ENCODE results near the gene JAML.
A peak's percentile ranks its signal among the peaks of the same experiment; 100 is the strongest.
"Not testable (repeated sequence)": the region's sequence is repeated elsewhere in the genome, so short reads cannot be mapped to it uniquely, and the experiment has no call there.

The JAML gene

DNA sequence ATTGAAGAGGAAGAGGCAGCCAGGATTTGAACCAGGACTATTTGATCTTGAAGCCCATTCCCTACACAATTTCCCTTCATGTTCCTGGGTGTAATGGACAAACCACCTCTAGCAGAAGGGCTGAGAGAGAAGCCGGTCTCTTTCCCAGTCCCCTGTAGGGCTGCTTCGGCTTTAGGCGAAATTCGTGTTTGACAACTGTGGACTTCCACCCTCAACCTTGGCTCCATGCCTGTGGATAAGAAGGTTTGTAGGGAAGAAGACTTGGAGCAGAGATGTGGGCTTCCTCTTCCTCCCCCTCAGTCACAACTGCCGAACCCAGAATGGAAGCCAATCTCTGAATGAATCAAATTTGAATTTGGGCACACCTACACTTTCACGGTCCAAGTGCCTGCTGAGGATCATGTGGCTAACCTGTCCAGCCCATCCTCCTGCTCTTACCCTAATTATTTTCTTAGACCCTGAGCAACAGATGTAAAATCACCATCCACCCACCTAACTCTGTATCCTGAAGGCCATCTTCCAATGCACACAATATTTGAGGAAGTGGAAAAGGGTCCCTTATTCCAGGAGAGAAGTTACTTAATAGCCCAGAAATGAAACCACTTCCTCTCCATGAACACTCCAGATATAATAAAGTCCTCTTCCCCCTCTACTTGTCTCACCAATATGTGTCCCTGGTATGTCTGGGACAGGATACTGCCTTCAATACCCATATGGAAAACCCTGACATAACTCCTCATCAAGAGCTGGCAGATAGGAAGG is 38.3 kb downstream of the JAML start:
- Histone ChIP-seq H3K36me3 (ENCODE audit: control insufficient read depth in 5 of 5, insufficient read depth in 5 of 5, low read length in 5 of 5) (no peaks in the 10 kb centered on the region), H3K4me1 (ENCODE audit: control insufficient read depth in 5 of 5, insufficient read depth in 5 of 5, low read length in 5 of 5) (peaks cover 0 to 10% (median 3%) of the 10 kb centered on the region in 5 donors), H3K9me3 (ENCODE audit: control insufficient read depth in 5 of 5, low read length in 5 of 5) (no peaks in the 10 kb centered on the region), H3K27me3 (ENCODE audit: control insufficient read depth in 5 of 5, insufficient read depth in 4 of 5, low read length in 5 of 5) (peaks cover 0 to 7% (median 0%) of the 10 kb centered on the region in 5 donors), H3K9ac (ENCODE audit: low read length in 5 of 5) (no peak overlapping the region), H3K4me3 (ENCODE audit: low read depth in 1 of 5, low read length in 5 of 5) (no peak overlapping the region), H3K27ac (ENCODE audit: low read depth, low read length) (no peak overlapping the region)

DNA sequence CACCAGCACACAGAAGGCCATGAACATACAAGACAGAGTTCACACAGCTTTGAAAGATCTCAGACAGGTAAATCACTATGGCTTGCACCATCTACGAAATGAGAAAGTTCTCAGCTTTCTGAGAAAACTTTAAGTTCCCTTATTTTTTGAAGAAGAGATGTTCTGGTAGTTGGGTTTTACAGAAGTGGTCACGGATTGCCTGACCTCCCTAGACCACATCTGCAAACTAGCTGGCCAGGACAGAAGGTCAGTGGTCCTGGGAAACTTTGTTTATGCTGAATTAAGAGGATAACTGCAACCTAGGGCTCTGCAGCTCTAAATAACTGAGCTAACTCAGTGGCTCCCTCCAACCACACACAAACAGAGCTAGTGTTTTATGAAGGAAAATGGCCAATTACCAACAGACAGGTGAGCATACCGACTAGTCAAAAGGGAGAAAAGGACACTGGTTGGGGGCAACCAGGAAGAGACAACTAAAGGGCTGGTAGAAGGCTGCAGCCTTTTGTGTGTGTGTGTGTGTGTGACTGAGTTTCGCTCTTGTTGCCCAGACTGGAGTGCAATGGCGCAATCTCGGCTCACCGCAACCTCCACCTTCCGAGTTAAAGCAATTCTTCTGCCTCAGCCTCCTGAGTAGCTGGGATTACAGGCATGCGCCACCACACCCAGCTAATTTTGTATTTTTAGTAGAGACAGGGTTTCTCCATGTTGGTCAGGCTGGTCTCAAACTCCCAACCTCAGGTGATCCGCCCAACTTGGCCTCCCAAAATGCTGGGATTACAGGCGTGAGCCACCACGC is 39.8 kb downstream of the JAML start:
- H3K27ac ChIP-seq (ENCODE audit: low read depth, low read length) = no peak overlapping the region
- H3K27me3 ChIP-seq (ENCODE audit: control insufficient read depth in 5 of 5, insufficient read depth in 4 of 5, low read length in 5 of 5) = peaks cover 0 to 14% (median 0%) of the 10 kb centered on the region in 5 donors
- no peaks in the 10 kb centered on the region for H3K9me3 ChIP-seq (ENCODE audit: control insufficient read depth in 5 of 5, low read length in 5 of 5)
- H3K36me3 ChIP-seq (ENCODE audit: control insufficient read depth in 5 of 5, insufficient read depth in 5 of 5, low read length in 5 of 5) = no peaks in the 10 kb centered on the region
- H3K4me3 ChIP-seq (ENCODE audit: low read depth in 1 of 5, low read length in 5 of 5) = no peak overlapping the region
- H3K4me1 ChIP-seq (ENCODE audit: control insufficient read depth in 5 of 5, insufficient read depth in 5 of 5, low read length in 5 of 5) = peaks cover 0 to 17% (median 10%) of the 10 kb centered on the region in 5 donors
- no peak overlapping the region for H3K9ac ChIP-seq (ENCODE audit: low read length in 5 of 5)

DNA sequence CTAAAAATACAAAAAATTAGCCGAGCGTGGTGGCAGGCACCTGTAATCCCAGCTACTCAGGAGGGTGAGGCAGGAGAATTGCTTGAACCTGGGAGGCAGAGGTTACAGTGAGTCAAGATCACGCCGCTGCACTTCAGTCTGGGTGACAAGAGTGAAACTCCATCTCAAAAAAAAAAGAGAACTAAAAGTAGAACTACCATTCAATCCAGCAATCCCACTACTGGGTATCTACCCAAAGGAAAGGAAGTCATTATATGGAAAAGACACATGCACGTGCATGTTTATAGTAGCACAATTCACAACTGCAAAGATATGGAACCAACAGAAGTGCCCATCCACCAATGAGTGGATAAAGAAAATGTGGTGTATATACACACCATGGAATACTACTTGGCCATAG is 41.1 kb downstream of the JAML start:
- not testable (repeated sequence) for H3K4me3 ChIP-seq (ENCODE audit: low read depth in 1 of 5, low read length in 5 of 5); H3K36me3 ChIP-seq (ENCODE audit: control insufficient read depth in 5 of 5, insufficient read depth in 5 of 5, low read length in 5 of 5); H3K9ac ChIP-seq (ENCODE audit: low read length in 5 of 5); H3K9me3 ChIP-seq (ENCODE audit: control insufficient read depth in 5 of 5, low read length in 5 of 5); H3K27ac ChIP-seq (ENCODE audit: low read depth, low read length)
- Histone ChIP-seq H3K27me3 (ENCODE audit: control insufficient read depth in 5 of 5, insufficient read depth in 4 of 5, low read length in 5 of 5) (peaks cover 0 to 17% (median 5%) of the 10 kb centered on the region in 5 donors), H3K4me1 (ENCODE audit: control insufficient read depth in 5 of 5, insufficient read depth in 5 of 5, low read length in 5 of 5) (peaks cover 0 to 18% (median 12%) of the 10 kb centered on the region in 5 donors)

DNA sequence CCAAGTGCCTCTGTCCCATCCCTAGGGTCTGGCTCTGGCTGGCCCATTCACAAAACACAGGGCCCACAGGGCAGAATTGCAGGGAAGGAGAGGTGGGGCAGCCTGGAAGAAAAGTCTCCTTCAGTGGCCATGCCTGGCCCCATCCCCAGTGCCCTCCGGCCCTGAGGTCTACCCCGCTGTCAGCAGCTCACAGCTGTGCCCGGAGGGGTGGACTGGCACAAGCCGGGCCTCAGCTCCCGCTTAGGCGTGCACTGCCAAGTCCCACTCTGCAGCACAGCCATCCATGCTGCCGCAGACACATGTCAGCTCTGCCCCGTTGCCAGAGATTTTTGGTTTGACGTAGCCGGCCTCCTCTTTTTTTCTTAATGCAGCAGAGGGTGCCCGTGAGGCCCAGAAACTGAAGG is 44.5 kb downstream of the JAML start:
- H3K9ac ChIP-seq (ENCODE audit: low read length in 5 of 5) = peak overlapping the region in 1 of 5 donors; percentile 27
- H3K27me3 ChIP-seq (ENCODE audit: control insufficient read depth in 5 of 5, insufficient read depth in 4 of 5, low read length in 5 of 5) = peaks cover 0 to 23% (median 14%) of the 10 kb centered on the region in 5 donors
- peaks cover 0 to 17% (median 9%) of the 10 kb centered on the region in 5 donors for H3K4me1 ChIP-seq (ENCODE audit: control insufficient read depth in 5 of 5, insufficient read depth in 5 of 5, low read length in 5 of 5)
- H3K27ac ChIP-seq (ENCODE audit: low read depth, low read length) = no peak overlapping the region
- H3K9me3 ChIP-seq (ENCODE audit: control insufficient read depth in 5 of 5, low read length in 5 of 5) = no peaks in the 10 kb centered on the region
- H3K4me3 ChIP-seq (ENCODE audit: low read depth in 1 of 5, low read length in 5 of 5) = peak overlapping the region in 3 of 5 donors; percentile 14 to 28 (median 27)
- H3K36me3 ChIP-seq (ENCODE audit: control insufficient read depth in 5 of 5, insufficient read depth in 5 of 5, low read length in 5 of 5) = no peaks in the 10 kb centered on the region

DNA sequence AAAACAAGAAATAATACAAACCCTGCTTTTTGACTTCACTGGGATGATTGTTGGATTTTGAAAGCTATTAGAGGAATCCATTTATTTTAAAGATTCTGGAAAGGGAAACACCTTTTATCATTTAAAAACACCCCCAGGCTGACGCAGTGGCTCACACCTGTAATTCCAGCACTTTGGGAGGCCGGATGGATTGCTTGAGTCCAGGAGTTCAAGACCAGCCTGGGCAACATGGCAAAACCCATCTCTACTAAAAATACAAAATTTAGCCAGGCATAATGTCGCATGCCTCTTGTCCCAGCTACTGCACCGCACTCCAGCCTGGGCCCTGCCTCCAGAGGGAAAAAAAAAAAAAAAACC is 48.1 kb downstream of the JAML start:
- H3K4me3 ChIP-seq (ENCODE audit: low read depth in 1 of 5, low read length in 5 of 5) = no peak overlapping the region
- peaks cover 0 to 25% (median 14%) of the 10 kb centered on the region in 5 donors for H3K27me3 ChIP-seq (ENCODE audit: control insufficient read depth in 5 of 5, insufficient read depth in 4 of 5, low read length in 5 of 5)
- H3K9me3 ChIP-seq (ENCODE audit: control insufficient read depth in 5 of 5, low read length in 5 of 5) = no peaks in the 10 kb centered on the region
- H3K36me3 ChIP-seq (ENCODE audit: control insufficient read depth in 5 of 5, insufficient read depth in 5 of 5, low read length in 5 of 5) = no peaks in the 10 kb centered on the region
- no peak overlapping the region for H3K9ac ChIP-seq (ENCODE audit: low read length in 5 of 5)
- peaks cover 0 to 15% (median 10%) of the 10 kb centered on the region in 5 donors for H3K4me1 ChIP-seq (ENCODE audit: control insufficient read depth in 5 of 5, insufficient read depth in 5 of 5, low read length in 5 of 5)
- no peak overlapping the region for H3K27ac ChIP-seq (ENCODE audit: low read depth, low read length)

DNA sequence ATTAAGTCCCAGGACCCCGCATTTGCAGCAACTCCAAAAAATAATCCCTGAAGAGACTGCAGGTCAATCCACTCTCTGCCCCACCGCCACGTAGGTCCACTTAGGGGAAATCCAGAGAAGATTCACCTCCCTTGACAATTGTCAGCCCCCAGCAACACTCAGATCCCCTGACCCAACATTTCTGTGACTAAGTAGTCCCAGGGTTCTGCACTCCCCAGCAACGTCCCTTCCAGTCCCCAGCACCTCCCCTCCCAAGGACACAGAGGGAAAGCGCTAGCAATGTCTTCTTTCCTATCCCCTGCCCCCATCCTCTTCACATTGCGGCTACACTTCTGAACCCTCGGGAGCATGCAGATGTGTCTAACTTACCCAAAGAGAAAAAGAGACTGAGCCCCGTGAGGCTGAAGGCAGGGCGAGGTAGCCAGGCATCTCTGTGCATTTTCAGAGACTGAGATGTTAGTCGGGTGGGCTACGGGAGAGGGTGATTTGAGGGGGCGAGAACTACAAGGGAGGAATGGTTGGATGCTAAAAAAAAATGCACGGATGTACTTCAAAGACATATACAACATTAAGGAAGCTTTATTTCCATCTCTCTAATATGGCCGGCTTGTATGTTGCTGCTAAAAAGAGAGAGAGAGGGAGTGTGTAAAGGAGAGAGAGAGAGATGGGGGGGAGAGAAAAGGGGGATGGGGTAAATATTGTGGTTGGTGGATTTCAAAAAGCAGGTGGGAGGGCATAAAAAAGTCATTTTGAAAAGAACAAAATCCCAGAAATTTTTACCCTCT is 48.6 kb downstream of the JAML start, which contains the start of gene SCN2B:
Gene SCN2B (minus strand): TSS at position 647 of the 785 bp plus-strand sequence. CDS start 208 bp downstream, at position 439.
- H3K9me3 ChIP-seq (ENCODE audit: control insufficient read depth in 5 of 5, low read length in 5 of 5) = no peaks in the 10 kb centered on the region
- H3K27me3 ChIP-seq (ENCODE audit: control insufficient read depth in 5 of 5, insufficient read depth in 4 of 5, low read length in 5 of 5) = peaks cover 0 to 23% (median 16%) of the 10 kb centered on the region in 5 donors
- H3K27ac ChIP-seq (ENCODE audit: low read depth, low read length) = no peak within 1 kb of the TSS
- H3K4me1 ChIP-seq (ENCODE audit: control insufficient read depth in 5 of 5, insufficient read depth in 5 of 5, low read length in 5 of 5) = peaks cover 0 to 20% (median 16%) of the 10 kb centered on the region in 5 donors
- peak within 1 kb of the TSS in 3 of 5 donors; percentile 4 to 51 (median 41) for H3K4me3 ChIP-seq (ENCODE audit: low read depth in 1 of 5, low read length in 5 of 5)
- H3K36me3 ChIP-seq (ENCODE audit: control insufficient read depth in 5 of 5, insufficient read depth in 5 of 5, low read length in 5 of 5) = no peaks in the 10 kb centered on the region
- H3K9ac ChIP-seq (ENCODE audit: low read length in 5 of 5) = no peak within 1 kb of the TSS

DNA sequence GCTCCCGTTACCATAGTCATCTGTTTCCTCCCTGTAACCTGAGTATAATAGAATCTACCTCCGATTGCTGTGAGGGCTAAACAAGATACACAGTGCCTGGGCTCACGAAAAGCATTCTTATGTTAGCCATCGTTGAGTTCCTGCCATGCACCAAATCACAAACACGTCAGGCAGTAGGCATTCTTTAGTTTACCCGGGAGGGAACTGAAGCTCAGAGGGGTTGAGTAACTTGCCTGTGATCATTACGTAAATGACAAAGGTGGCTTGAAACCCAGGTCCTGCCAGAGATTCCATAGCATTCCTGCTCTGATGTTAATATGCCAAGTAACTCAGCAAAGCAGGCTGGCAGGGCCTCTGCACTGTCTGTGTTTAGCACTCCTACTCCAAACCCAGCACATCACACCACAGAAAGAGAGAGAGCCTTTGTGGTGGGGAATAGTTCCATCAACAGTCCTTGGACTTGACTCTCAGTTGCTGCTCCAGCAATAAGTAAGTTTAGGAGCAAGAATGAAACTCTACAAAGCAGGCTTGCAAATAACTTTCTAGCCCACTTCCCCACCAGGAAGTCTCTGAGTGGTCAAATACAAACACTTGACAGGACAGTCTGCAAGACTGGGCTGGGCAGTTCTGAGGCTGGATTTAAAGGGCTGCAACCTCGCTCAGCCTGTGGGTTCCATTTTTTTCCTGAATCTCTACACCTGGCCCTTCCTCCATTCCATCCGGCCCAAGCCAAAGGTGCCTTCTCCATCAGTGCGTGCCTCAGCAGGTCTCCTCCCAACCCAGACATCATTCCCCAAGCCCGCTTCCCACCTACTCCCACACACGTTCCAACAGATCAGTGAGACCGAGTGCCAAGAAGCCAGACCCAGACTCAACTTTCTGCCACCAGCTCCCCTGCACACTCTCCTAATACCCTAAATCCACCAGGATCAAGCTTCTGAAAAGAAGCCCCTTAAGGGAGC is 49.5 kb downstream of the JAML start:
- Histone ChIP-seq H3K27ac (ENCODE audit: low read depth, low read length) (no peak overlapping the region), H3K4me3 (ENCODE audit: low read depth in 1 of 5, low read length in 5 of 5) (no peak overlapping the region), H3K4me1 (ENCODE audit: control insufficient read depth in 5 of 5, insufficient read depth in 5 of 5, low read length in 5 of 5) (peaks cover 0 to 17% (median 12%) of the 10 kb centered on the region in 5 donors), H3K27me3 (ENCODE audit: control insufficient read depth in 5 of 5, insufficient read depth in 4 of 5, low read length in 5 of 5) (peaks cover 0 to 21% (median 15%) of the 10 kb centered on the region in 5 donors), H3K9me3 (ENCODE audit: control insufficient read depth in 5 of 5, low read length in 5 of 5) (no peaks in the 10 kb centered on the region), H3K36me3 (ENCODE audit: control insufficient read depth in 5 of 5, insufficient read depth in 5 of 5, low read length in 5 of 5) (no peaks in the 10 kb centered on the region), H3K9ac (ENCODE audit: low read length in 5 of 5) (no peak overlapping the region)

DNA sequence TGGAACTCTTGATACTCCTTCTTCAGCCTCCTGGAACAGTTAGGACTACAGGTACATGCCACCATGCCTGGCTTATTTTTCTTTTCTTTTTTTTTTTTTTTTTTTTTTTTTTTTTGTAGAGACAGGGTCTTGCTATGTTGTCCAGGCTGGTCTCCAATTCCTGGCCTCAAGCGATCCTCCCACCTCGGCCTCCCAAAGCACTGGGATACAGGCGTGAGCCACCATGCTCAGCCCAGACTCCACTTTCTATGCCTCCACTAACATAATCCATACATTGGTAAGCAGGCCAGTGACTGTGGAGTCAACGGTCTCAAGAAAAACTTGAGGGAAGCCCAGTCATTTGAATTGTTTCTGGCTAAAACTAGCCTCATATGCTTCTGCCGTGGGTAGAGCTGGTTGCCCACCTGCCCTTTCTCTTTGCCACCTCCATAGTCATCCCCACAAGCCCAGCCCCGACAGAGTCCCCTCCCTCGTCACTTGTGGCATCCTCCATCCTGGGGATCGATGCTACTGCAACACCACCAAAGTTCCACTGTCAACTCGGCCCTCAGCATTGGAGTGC is 50.7 kb downstream of the JAML start:
- Histone ChIP-seq H3K4me3 (ENCODE audit: low read depth in 1 of 5, low read length in 5 of 5) (no peak overlapping the region), H3K9me3 (ENCODE audit: control insufficient read depth in 5 of 5, low read length in 5 of 5) (no peaks in the 10 kb centered on the region), H3K36me3 (ENCODE audit: control insufficient read depth in 5 of 5, insufficient read depth in 5 of 5, low read length in 5 of 5) (no peaks in the 10 kb centered on the region), H3K27me3 (ENCODE audit: control insufficient read depth in 5 of 5, insufficient read depth in 4 of 5, low read length in 5 of 5) (peaks cover 0 to 16% (median 9%) of the 10 kb centered on the region in 5 donors), H3K4me1 (ENCODE audit: control insufficient read depth in 5 of 5, insufficient read depth in 5 of 5, low read length in 5 of 5) (peaks cover 0 to 16% (median 7%) of the 10 kb centered on the region in 5 donors), H3K9ac (ENCODE audit: low read length in 5 of 5) (no peak overlapping the region), H3K27ac (ENCODE audit: low read depth, low read length) (no peak overlapping the region)

DNA sequence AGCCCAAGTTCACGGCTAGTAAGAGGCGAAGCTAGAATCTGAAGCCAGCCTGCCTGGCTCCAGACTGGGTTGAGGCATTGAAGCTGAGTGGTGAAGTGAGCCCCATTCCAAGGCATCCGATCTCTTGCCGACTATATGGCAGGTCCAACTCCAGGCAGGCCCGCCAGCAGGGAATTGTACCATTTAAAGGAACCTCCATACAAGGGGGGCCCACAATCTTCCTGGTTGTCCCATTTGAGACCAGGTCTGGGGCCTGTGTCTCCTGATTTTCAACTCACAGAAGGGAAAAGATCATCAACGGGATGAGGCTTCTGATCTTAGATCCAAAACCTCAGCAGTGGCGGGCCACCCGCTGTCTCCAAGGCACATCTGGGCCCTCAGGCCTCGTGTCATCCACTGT is 52.5 kb downstream of the JAML start:
- Histone ChIP-seq H3K27me3 (ENCODE audit: control insufficient read depth in 5 of 5, insufficient read depth in 4 of 5, low read length in 5 of 5) (peaks cover 0 to 23% (median 17%) of the 10 kb centered on the region in 5 donors), H3K27ac (ENCODE audit: low read depth, low read length) (no peak overlapping the region), H3K4me1 (ENCODE audit: control insufficient read depth in 5 of 5, insufficient read depth in 5 of 5, low read length in 5 of 5) (peaks cover 0 to 16% (median 7%) of the 10 kb centered on the region in 5 donors), H3K4me3 (ENCODE audit: low read depth in 1 of 5, low read length in 5 of 5) (no peak overlapping the region), H3K9ac (ENCODE audit: low read length in 5 of 5) (no peak overlapping the region), H3K9me3 (ENCODE audit: control insufficient read depth in 5 of 5, low read length in 5 of 5) (no peaks in the 10 kb centered on the region), H3K36me3 (ENCODE audit: control insufficient read depth in 5 of 5, insufficient read depth in 5 of 5, low read length in 5 of 5) (no peaks in the 10 kb centered on the region)
